Loucy (cell line): ENCODE measurements around the gene UMODL1.

ENCODE experiments used
- H2AFZ ChIP-seq: fragments of 200-600 bp; sonication (generic); 2 replicates; pipeline ENCODE4 v1.6.0; 2016; ENCODE audit warnings: antibody characterized with exemption, mild to moderate bottlenecking, low read length, moderate library complexity
- H3F3A ChIP-seq: fragments of 200-600 bp; 2 replicates; pipeline ENCODE4 v1.6.0; 2016; ENCODE audit warnings: antibody characterized with exemption, low read depth, mild to moderate bottlenecking
- H3K27me3 ChIP-seq: fragments of 200-600 bp; sonication (generic); 2 replicates; pipeline ENCODE4 v1.6.1; 2014; ENCODE audit warnings: low read length, mild to moderate bottlenecking; ENCODE audit not compliant: insufficient read depth, poor library complexity, severe bottlenecking
- H3K36me3 ChIP-seq: fragments of 200-600 bp; sonication (generic); 2 replicates; pipeline ENCODE4 v1.6.1; 2016; ENCODE audit warnings: low read length; ENCODE audit not compliant: insufficient read depth
- H3K4me1 ChIP-seq: fragments of 200-600 bp; sonication (generic); 2 replicates; pipeline ENCODE4 v1.5.1; 2014; ENCODE audit warnings: low read length, mild to moderate bottlenecking; ENCODE audit not compliant: insufficient read depth, poor library complexity, severe bottlenecking
- H3K4me2 ChIP-seq: fragments of 200-600 bp; sonication (generic); 2 replicates; pipeline ENCODE4 v1.6.0; 2014; ENCODE audit warnings: antibody characterized with exemption, low read length, low read depth, mild to moderate bottlenecking; ENCODE audit not compliant: poor library complexity, severe bottlenecking
- H3K4me3 ChIP-seq: fragments of 200-600 bp; sonication (generic); 2 replicates; pipeline ENCODE4 v1.5.1; 2014; ENCODE audit warnings: low read length, mild to moderate bottlenecking, mixed read lengths; ENCODE audit not compliant: poor library complexity, severe bottlenecking
- H3K79me2 ChIP-seq: fragments of 200-600 bp; sonication (generic); 2 replicates; pipeline ENCODE4 v1.6.1; 2014; ENCODE audit warnings: low read length; ENCODE audit not compliant: insufficient read depth
- H3K9ac ChIP-seq: fragments of 200-600 bp; sonication (generic); 2 replicates; pipeline ENCODE4 v1.6.0; 2014; ENCODE audit warnings: mild to moderate bottlenecking, low read depth, low read length, moderate library complexity; ENCODE audit not compliant: poor library complexity, severe bottlenecking
- H3K9me2 ChIP-seq: fragments of 200-600 bp; sonication (generic); replicated peaks from 2 replicates; pipeline ENCODE4 v1.6.1; 2016; ENCODE audit warnings: low read depth, low read length, mixed read lengths
- H3K9me3 ChIP-seq: fragments of 200-600 bp; sonication (generic); 2 replicates; pipeline ENCODE4 v1.6.1; 2014; ENCODE audit warnings: mild to moderate bottlenecking, antibody characterized with exemption, low read length, low read depth; ENCODE audit not compliant: insufficient read depth
- H4K20me1 ChIP-seq: fragments of 200-600 bp; sonication (generic); 2 replicates; pipeline ENCODE4 v1.6.0; 2014; ENCODE audit warnings: antibody characterized with exemption, low read length, mild to moderate bottlenecking; ENCODE audit not compliant: insufficient read depth, poor library complexity, severe bottlenecking
- EZH2phosphoT487 ChIP-seq: fragments of 200-600 bp; IDR thresholded peaks from 2 replicates; pipeline ENCODE4 v1.6.1; 2018; ENCODE audit warnings: antibody characterized with exemption, mild to moderate bottlenecking, moderate library complexity, borderline replicate concordance
- TF ChIP-seq, protein P1 (sequence below): fragments of 200-600 bp; sonication (generic); conservative IDR thresholded peaks from 2 replicates; pipeline ENCODE4 v1.5.1; 2014; ENCODE audit warnings: mild to moderate bottlenecking, antibody characterized with exemption, low read length

Gene UMODL1

GRCh38 chr21:42066521-42066920 is 4.6 kb upstream of the UMODL1 start:
- Histone ChIP-seq H3K36me3 (no peaks in the 10 kb centered on the region), H3K4me2 (peak overlapping the region; percentile 84)

DNA sequence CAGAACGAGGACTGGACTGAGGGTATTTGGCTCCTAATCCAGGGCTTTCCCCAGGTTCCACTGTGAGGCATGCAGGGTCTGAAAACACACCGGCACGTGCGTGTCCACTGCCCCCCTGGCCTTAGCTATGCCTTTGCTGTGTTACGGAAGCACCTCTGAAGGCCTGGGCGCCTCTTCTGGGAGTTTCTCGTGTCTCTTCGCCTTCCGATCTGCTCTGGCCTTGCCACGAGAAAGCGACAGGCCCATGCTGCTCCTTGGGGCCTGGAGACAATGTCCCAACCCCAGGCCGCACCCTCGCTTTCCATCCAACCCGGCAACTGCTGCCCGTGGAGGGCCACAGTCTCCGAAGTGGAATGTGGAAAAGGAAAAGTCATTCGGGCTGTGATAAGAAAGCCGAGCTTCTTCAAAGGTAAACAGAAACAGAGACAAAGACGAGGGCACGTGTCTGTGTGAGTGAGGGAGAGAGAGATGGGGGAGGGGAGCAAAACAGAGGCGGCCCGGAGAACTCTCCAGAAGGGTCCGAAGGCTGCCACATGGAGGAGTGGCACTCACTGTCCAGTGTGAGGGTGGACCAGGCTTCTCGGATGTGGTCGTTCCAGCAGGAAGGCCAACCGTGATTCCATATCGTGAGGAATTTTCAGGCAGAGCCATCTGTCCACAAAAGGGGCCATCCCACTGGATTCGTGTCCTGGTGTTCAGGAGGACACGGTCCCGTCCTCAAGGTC is 3.4 kb upstream of the UMODL1 start:
- Histone ChIP-seq H3K9ac (no peak overlapping the region), H3K27me3 (no peaks in the 10 kb centered on the region), H3K4me3 (no peak overlapping the region), H3F3A (peaks cover 4% of the 10 kb centered on the region), H3K9me2 (no peaks in the 10 kb centered on the region), H4K20me1 (no peaks in the 10 kb centered on the region), H2AFZ (no peak overlapping the region), H3K4me2 (no peak overlapping the region), H3K9me3 (no peaks in the 10 kb centered on the region), H3K4me1 (peaks cover 34% of the 10 kb centered on the region), H3K79me2 (peaks cover 38% of the 10 kb centered on the region), H3K36me3 (no peaks in the 10 kb centered on the region)
- TF ChIP-seq EZH2phosphoT487 = no peak
- TF ChIP-seq, protein P1, sequence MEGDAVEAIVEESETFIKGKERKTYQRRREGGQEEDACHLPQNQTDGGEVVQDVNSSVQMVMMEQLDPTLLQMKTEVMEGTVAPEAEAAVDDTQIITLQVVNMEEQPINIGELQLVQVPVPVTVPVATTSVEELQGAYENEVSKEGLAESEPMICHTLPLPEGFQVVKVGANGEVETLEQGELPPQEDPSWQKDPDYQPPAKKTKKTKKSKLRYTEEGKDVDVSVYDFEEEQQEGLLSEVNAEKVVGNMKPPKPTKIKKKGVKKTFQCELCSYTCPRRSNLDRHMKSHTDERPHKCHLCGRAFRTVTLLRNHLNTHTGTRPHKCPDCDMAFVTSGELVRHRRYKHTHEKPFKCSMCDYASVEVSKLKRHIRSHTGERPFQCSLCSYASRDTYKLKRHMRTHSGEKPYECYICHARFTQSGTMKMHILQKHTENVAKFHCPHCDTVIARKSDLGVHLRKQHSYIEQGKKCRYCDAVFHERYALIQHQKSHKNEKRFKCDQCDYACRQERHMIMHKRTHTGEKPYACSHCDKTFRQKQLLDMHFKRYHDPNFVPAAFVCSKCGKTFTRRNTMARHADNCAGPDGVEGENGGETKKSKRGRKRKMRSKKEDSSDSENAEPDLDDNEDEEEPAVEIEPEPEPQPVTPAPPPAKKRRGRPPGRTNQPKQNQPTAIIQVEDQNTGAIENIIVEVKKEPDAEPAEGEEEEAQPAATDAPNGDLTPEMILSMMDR = no peak

More at GRCh38 chr21:42066521-42066920, 4.6 kb upstream of the UMODL1 start:
- peaks cover 38% of the 10 kb centered on the region for H3K79me2 ChIP-seq
- H4K20me1 ChIP-seq = no peaks in the 10 kb centered on the region
- no peak overlapping the region for H2AFZ ChIP-seq
- H3K9me2 ChIP-seq = no peaks in the 10 kb centered on the region
- TF ChIP-seq EZH2phosphoT487 = no peak
- TF ChIP-seq, protein P1 = no peak
- peaks cover 9% of the 10 kb centered on the region for H3F3A ChIP-seq
- peak overlapping the region; percentile 22 for H3K4me3 ChIP-seq
- peaks cover 40% of the 10 kb centered on the region for H3K4me1 ChIP-seq
- no peaks in the 10 kb centered on the region for H3K9me3 ChIP-seq
- H3K27me3 ChIP-seq = no peaks in the 10 kb centered on the region
- peak overlapping the region; percentile 99 for H3K9ac ChIP-seq

DNA sequence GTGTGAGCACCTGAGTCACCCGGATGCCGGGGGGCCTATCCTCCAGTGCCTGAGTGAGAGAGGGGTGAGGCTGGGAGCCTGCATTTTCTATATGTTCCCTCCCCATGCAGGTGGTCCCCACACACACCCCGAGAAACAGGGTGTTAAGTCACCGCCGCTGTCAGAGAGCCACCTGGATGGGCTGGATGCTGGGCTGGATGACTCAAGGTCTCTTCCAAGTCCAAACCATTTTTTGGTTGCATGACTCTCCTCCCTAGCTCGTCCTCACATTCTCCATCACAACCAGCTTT is 2.9 kb upstream of the UMODL1 start:
- Histone ChIP-seq H3K36me3 (no peaks in the 10 kb centered on the region), H3K79me2 (peaks cover 36% of the 10 kb centered on the region)

More for the DNA sequence above, 2.9 kb upstream of the UMODL1 start:
- Histone ChIP-seq H3K9me3 (no peaks in the 10 kb centered on the region), H2AFZ (no peak overlapping the region), H3K4me2 (no peak overlapping the region), H3F3A (no peaks in the 10 kb centered on the region; the same call in 1 of the 2 replicates), H3K27me3 (no peaks in the 10 kb centered on the region), H3K9ac (no peak overlapping the region), H3K4me3 (no peak overlapping the region), H4K20me1 (no peaks in the 10 kb centered on the region), H3K9me2 (no peaks in the 10 kb centered on the region), H3K4me1 (peaks cover 34% of the 10 kb centered on the region)
- TF ChIP-seq, protein P1 = no peak
- no peak for TF ChIP-seq EZH2phosphoT487
